ENCODE results near the gene AGRN. TPM values are rescaled to one million over a fixed set of nuclear protein-coding genes. Genes with fewer than 3 reads are reported as not detected.

AGRN gene
- total RNA-seq, 1 experiment from 2014 or later = 134 TPM

- Histone ChIP-seq H3K27ac (ENCODE audit: low read depth, low read length) (no peak overlapping the region), H3K4me1 (ENCODE audit: control insufficient read depth in 1 of 2, insufficient read depth in 2 of 2, low read length in 2 of 2) (no peaks in the 10 kb centered on the region; a peak in 1 of 4 replicates), H3K36me3 (ENCODE audit: control insufficient read depth in 1 of 2, insufficient read depth in 2 of 2, low read length in 2 of 2) (no peaks in the 10 kb centered on the region), H3K4me2 (ENCODE audit: low read length) (no peak overlapping the region), H2AFZ (ENCODE audit: low read depth, low read length, poor library complexity, severe bottlenecking) (no peak overlapping the region), H3K4me3 (replicated peaks in 1 of 2; ENCODE audit: low read depth in 1 of 2, low read length in 2 of 2) (no peak overlapping the region), H3K9me2 (ENCODE audit: insufficient read depth) (no peaks in the 10 kb centered on the region), H3K9me3 (ENCODE audit: control insufficient read depth in 1 of 2, insufficient read depth in 1 of 2, low read depth in 1 of 2, low read length in 2 of 2) (no peaks in the 10 kb centered on the region), H3K79me2 (ENCODE audit: insufficient read depth, low read length) (no peaks in the 10 kb centered on the region), H3K9ac (ENCODE audit: low read length) (no peak overlapping the region), H3K27me3 (ENCODE audit: insufficient read depth, low read length) (no peaks in the 10 kb centered on the region), H4K20me1 (ENCODE audit: insufficient read depth) (no peaks in the 10 kb centered on the region)
- ChIA-PET POLR2A (no interaction called here), RAD21 (ENCODE audit: low non-redundant PET in 1 of 2, low total read pairs in 2 of 2, uncharacterized antibody in 2 of 2, unreplicated experiment in 2 of 2) (no interaction called here), CTCF (no interaction called here)
- no peak for ATAC-seq
- no TSS peak for BruUV-seq (replicated peaks)
- TF ChIP-seq YY1 (IDR thresholded peaks at IDR 0.05; ENCODE audit: extremely low read depth, insufficient replicate concordance, low read depth, low read length) (no peak), MAX (IDR thresholded peaks at IDR 0.05) (no peak), ELF1 (IDR thresholded peaks at IDR 0.05; ENCODE audit: borderline replicate concordance, low read depth) (no peak), CTCF (IDR thresholded peaks at IDR 0.05 in 2 of 3, conservative IDR thresholded peaks at IDR 0.05 in 1 of 3; ENCODE audit: borderline replicate concordance in 1 of 3, insufficient read depth in 1 of 3, low read depth in 2 of 3, low read length in 2 of 3) (no peak), ZFX (IDR thresholded peaks at IDR 0.05) (no peak), EZH2 (IDR thresholded peaks at IDR 0.05) (no peak), ZNF274 (IDR thresholded peaks at IDR 0.05; ENCODE audit: low read depth, low read length) (no peak), REST (IDR thresholded peaks at IDR 0.05; ENCODE audit: low read depth) (no peak), EGR1 (IDR thresholded peaks at IDR 0.05; ENCODE audit: low read depth) (no peak), EZH2phosphoT487 (IDR thresholded peaks at IDR 0.05; ENCODE audit: borderline replicate concordance) (no peak)
- TF ChIP-seq, protein P1, sequence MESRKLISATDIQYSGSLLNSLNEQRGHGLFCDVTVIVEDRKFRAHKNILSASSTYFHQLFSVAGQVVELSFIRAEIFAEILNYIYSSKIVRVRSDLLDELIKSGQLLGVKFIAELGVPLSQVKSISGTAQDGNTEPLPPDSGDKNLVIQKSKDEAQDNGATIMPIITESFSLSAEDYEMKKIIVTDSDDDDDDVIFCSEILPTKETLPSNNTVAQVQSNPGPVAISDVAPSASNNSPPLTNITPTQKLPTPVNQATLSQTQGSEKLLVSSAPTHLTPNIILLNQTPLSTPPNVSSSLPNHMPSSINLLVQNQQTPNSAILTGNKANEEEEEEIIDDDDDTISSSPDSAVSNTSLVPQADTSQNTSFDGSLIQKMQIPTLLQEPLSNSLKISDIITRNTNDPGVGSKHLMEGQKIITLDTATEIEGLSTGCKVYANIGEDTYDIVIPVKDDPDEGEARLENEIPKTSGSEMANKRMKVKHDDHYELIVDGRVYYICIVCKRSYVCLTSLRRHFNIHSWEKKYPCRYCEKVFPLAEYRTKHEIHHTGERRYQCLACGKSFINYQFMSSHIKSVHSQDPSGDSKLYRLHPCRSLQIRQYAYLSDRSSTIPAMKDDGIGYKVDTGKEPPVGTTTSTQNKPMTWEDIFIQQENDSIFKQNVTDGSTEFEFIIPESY (IDR thresholded peaks at IDR 0.05; ENCODE audit: extremely low read depth, insufficient replicate concordance, low read length) = no peak
- no peak for DNase-seq (ENCODE audit: low read depth, low spot score)
- intact Hi-C loops (cut with micrococcal nuclease) = no loop called here
Measured at GRCh38 chr1:1092894-1093609, 73.1 kb downstream of the AGRN start.

Data from HCT116 (cell line).